Stomach (tissue), 4 donors: ENCODE results near the gene UBD.

Experiments
- POLR2A ChIP-seq, 4 donors: fragments of 450-650 bp; IDR thresholded peaks; one replicate each; pipeline ENCODE4 v1.6.1; 2016; ENCODE audit warnings: antibody characterized with exemption in 4 of 4, control low read depth in 2 of 4, mild to moderate bottlenecking in 1 of 4, moderate library complexity in 1 of 4
- TF ChIP-seq, protein P1 (sequence below), 7 experiments: fragments of 450-650 bp in 4 of 7; fragments of 200-600 bp in 3 of 7; sonication (generic) in 3 of 7; IDR thresholded peaks; one replicate each; pipeline ENCODE4 v1.5.1; 2016 to 2019; ENCODE audit warnings: antibody characterized with exemption in 7 of 7, control low read depth in 2 of 7, mild to moderate bottlenecking in 1 of 7

DNA sequence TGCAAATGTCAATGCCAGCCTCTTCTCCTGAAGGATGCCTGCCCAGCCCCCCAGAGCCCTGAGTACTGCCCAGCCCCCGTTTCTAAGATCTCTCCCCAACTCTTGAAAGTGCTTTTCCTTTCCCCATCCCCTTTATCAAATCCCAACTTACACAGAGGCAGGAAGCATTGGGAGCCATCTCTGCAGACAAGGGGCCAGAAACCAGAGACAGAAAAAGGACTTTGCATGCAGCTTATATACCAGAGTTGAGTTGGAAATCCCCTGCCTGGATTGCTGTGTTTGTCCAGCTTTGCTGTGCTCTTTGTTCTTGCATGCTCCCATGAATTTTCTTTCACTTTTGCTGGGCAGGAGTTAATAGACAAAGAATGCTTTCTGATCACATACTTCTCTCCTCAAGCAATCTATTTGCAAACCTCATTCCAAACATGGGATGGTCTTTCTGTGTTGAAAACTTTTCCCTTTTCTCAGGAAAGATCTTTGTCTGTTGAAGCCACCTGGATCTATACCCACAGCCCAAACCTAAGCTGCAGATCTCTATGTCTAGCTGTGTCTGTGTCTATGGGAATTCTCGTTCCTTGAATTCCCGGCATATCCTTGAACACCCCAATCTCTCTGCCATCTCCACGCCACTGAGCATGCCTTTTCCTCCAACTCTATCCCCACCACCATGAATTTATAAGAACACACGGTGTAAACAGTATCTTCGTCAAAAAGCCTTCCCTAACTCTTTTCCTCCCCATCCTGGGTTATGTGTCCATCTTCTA lies at the start of gene UBD:
- TF ChIP-seq, protein P1, sequence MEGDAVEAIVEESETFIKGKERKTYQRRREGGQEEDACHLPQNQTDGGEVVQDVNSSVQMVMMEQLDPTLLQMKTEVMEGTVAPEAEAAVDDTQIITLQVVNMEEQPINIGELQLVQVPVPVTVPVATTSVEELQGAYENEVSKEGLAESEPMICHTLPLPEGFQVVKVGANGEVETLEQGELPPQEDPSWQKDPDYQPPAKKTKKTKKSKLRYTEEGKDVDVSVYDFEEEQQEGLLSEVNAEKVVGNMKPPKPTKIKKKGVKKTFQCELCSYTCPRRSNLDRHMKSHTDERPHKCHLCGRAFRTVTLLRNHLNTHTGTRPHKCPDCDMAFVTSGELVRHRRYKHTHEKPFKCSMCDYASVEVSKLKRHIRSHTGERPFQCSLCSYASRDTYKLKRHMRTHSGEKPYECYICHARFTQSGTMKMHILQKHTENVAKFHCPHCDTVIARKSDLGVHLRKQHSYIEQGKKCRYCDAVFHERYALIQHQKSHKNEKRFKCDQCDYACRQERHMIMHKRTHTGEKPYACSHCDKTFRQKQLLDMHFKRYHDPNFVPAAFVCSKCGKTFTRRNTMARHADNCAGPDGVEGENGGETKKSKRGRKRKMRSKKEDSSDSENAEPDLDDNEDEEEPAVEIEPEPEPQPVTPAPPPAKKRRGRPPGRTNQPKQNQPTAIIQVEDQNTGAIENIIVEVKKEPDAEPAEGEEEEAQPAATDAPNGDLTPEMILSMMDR (IDR thresholded peaks at IDR 0.05) = no peak
- TF ChIP-seq POLR2A (IDR thresholded peaks at IDR 0.05) = no peak
